Limb (tissue), 2 donors: ENCODE measurements around the gene DPY19L1.
"Not testable (repeated sequence)": the region's sequence is repeated elsewhere in the genome, so short reads cannot be mapped to it uniquely, and the experiment has no call there.

Experiments used
- DNase-seq, 2 donors: peaks; one replicate each; pipeline ENCODE4 v3.0.0-alpha.2; 2016; ENCODE audit errors: extremely low spot score in 2 of 2

DPY19L1 gene

GRCh38 chr7:34991938-34992840, 45.1 kb downstream of the DPY19L1 start:
- no peak for DNase-seq

- not testable (repeated sequence) for DNase-seq
Observed at GRCh38 chr7:34988442-34989125, 48.7 kb downstream of the DPY19L1 start.

- DNase-seq: not testable (repeated sequence)
Observed at GRCh38 chr7:34985155-34985554, 52.1 kb downstream of the DPY19L1 start.

- not testable (repeated sequence) for DNase-seq
Observed at GRCh38 chr7:34984140-34984539, 53.1 kb downstream of the DPY19L1 start.

GRCh38 chr7:34982371-34983019, 54.8 kb downstream of the DPY19L1 start:
- no peak for DNase-seq

GRCh38 chr7:34979124-34979523, 58.2 kb downstream of the DPY19L1 start:
- DNase-seq: not testable (repeated sequence)

GRCh38 chr7:34973400-34973760, 63.9 kb downstream of the DPY19L1 start:
- no peak for DNase-seq

- not testable (repeated sequence) for DNase-seq
Observed at GRCh38 chr7:34972739-34973399, 64.4 kb downstream of the DPY19L1 start.

- DNase-seq: not testable (repeated sequence)
Observed at GRCh38 chr7:34967818-34968217, 69.5 kb downstream of the DPY19L1 start.

- not testable (repeated sequence) for DNase-seq
Observed at GRCh38 chr7:34966504-34966903, 70.8 kb downstream of the DPY19L1 start.

GRCh38 chr7:34958021-34958420, 79.3 kb downstream of the DPY19L1 start:
- DNase-seq: no peak

- DNase-seq: no peak
Observed at GRCh38 chr7:34952822-34953221, 84.5 kb downstream of the DPY19L1 start.

- no peak for DNase-seq
Observed at GRCh38 chr7:34949361-34949760, 87.9 kb downstream of the DPY19L1 start.

- DNase-seq: not testable (repeated sequence)
Observed at GRCh38 chr7:34947427-34947826, 89.9 kb downstream of the DPY19L1 start.

GRCh38 chr7:34946486-34946885, 90.8 kb downstream of the DPY19L1 start:
- no peak for DNase-seq

- not testable (repeated sequence) for DNase-seq
Observed at GRCh38 chr7:34945894-34946477, 91.3 kb downstream of the DPY19L1 start.

GRCh38 chr7:34939175-34939574, 98.1 kb downstream of the DPY19L1 start:
- DNase-seq: no peak

- DNase-seq: not testable (repeated sequence)
Observed at GRCh38 chr7:34935735-34936165, 101.5 kb downstream of the DPY19L1 start.

- no peak for DNase-seq
Observed at GRCh38 chr7:34931739-34932138, 105.5 kb downstream of the DPY19L1 start.

GRCh38 chr7:34929783-34930182, 107.5 kb downstream of the DPY19L1 start:
- DNase-seq: not testable (repeated sequence)

- no peak for DNase-seq
Observed at GRCh38 chr7:34928560-34928959, 108.7 kb downstream of the DPY19L1 start.
